GM23338 (cell line): ENCODE data around the gene MBD5. TPM values are rescaled to one million over a fixed set of nuclear protein-coding genes. Genes with fewer than 3 reads are reported as not detected.

Source experiments
- ATAC-seq: fragments of 200-7000 bp; cut with Tn5 transposase; 3 replicates; pipeline ENCODE4 v1.9.1; 2020
- DNase-seq: peaks from one replicate; pipeline ENCODE4 v3.0.0-alpha.2; 2015; ENCODE audit warnings: low spot score
- H2AFZ ChIP-seq: fragments of 200-600 bp; sonication (generic); 2 replicates; pipeline ENCODE4 v1.8.0; 2016; ENCODE audit warnings: antibody characterized with exemption, mild to moderate bottlenecking, moderate library complexity
- H3F3A ChIP-seq: fragments of 200-600 bp; sonication (generic); replicated peaks from 2 replicates; pipeline ENCODE4 v1.8.0; 2017; ENCODE audit warnings: antibody characterized with exemption, mixed run types, low read depth
- H3K27ac ChIP-seq: fragments of 200-600 bp; sonication (generic); 2 replicates; pipeline ENCODE4 v1.6.1; 2016; ENCODE audit warnings: low read depth
- H3K27me3 ChIP-seq: fragments of 200-600 bp; sonication (generic); 2 replicates; pipeline ENCODE4 v1.8.0; 2016; ENCODE audit warnings: mild to moderate bottlenecking, mixed run types, moderate library complexity; ENCODE audit not compliant: insufficient read depth
- H3K36me3 ChIP-seq: fragments of 200-600 bp; sonication (generic); 2 replicates; pipeline ENCODE4 v1.8.0; 2016; ENCODE audit warnings: mild to moderate bottlenecking; ENCODE audit not compliant: insufficient read depth
- H3K4me1 ChIP-seq: fragments of 200-600 bp; sonication (generic); 2 replicates; pipeline ENCODE4 v1.8.0; 2016; ENCODE audit warnings: mild to moderate bottlenecking, moderate library complexity; ENCODE audit not compliant: insufficient read depth
- H3K4me2 ChIP-seq: fragments of 200-600 bp; sonication (generic); 2 replicates; pipeline ENCODE4 v1.7.1; 2017; ENCODE audit warnings: mixed run types
- H3K4me3 ChIP-seq: fragments of 200-600 bp; sonication (generic); 2 replicates; pipeline ENCODE4 v1.6.1; 2016; ENCODE audit warnings: mixed run types
- H3K79me2 ChIP-seq: fragments of 200-600 bp; sonication (generic); replicated peaks from 2 replicates; pipeline ENCODE4 v1.8.0; 2017; ENCODE audit warnings: mild to moderate bottlenecking; ENCODE audit not compliant: insufficient read depth
- H3K9me2 ChIP-seq: fragments of 200-600 bp; sonication (generic); 2 replicates; pipeline ENCODE4 v1.8.0; 2017; ENCODE audit not compliant: insufficient read depth
- H4K20me1 ChIP-seq: fragments of 200-600 bp; sonication (generic); replicated peaks from 2 replicates; pipeline ENCODE4 v1.8.0; 2017; ENCODE audit warnings: mild to moderate bottlenecking; ENCODE audit not compliant: insufficient read depth
- H3K27ac Mint-ChIP-seq: 2 replicates; pipeline ENCODE4 v1.8.0; 2020; ENCODE audit warnings: inconsistent platforms, mild to moderate bottlenecking, moderate library complexity, mixed read lengths
- H3K27me3 Mint-ChIP-seq: 3 replicates; pipeline ENCODE4 v1.8.0; 2022; ENCODE audit warnings: low read depth, mild to moderate bottlenecking, moderate library complexity, mixed read lengths, inconsistent platforms; ENCODE audit not compliant: insufficient read depth, poor library complexity
- H3K36me3 Mint-ChIP-seq: 3 replicates; pipeline ENCODE4 v1.8.0; 2021; ENCODE audit warnings: low read depth, mild to moderate bottlenecking, inconsistent platforms, moderate library complexity, mixed read lengths
- H3K4me1 Mint-ChIP-seq: 3 replicates; pipeline ENCODE4 v1.8.0; 2020; ENCODE audit warnings: mild to moderate bottlenecking, inconsistent platforms, mixed read lengths
- H3K4me3 Mint-ChIP-seq: 3 replicates; pipeline ENCODE4 v1.8.0; 2021; ENCODE audit warnings: moderate library complexity, mild to moderate bottlenecking, inconsistent platforms, mixed read lengths
- H3K9me3 Mint-ChIP-seq: 3 replicates; pipeline ENCODE4 v1.8.0; 2020; ENCODE audit warnings: moderate library complexity, mild to moderate bottlenecking, inconsistent platforms, mixed read lengths
- CREB1 ChIP-seq: fragments of 250-450 bp; sonication (Bioruptor Pico); IDR thresholded peaks from 2 replicates; pipeline ENCODE4 v1.5.0; 2020; ENCODE audit warnings: low read depth, mild to moderate bottlenecking, moderate library complexity
- EZH2 ChIP-seq: fragments of 200-600 bp; sonication (generic); IDR thresholded peaks from one replicate; pipeline ENCODE4 v1.8.0; 2017; ENCODE audit warnings: antibody characterized with exemption, mild to moderate bottlenecking, low read depth; ENCODE audit not compliant: unreplicated experiment
- EZH2phosphoT487 ChIP-seq: fragments of 200-600 bp; sonication (generic); IDR thresholded peaks from one replicate; pipeline ENCODE4 v1.8.1; 2018; ENCODE audit warnings: antibody characterized with exemption; ENCODE audit not compliant: unreplicated experiment
- JUNB ChIP-seq: IDR thresholded peaks from one replicate; pipeline ENCODE4 v1.6.1; 2016; ENCODE audit warnings: antibody characterized with exemption; ENCODE audit not compliant: unreplicated experiment
- NANOG ChIP-seq: IDR thresholded peaks from 2 replicates; pipeline ENCODE4 v1.6.1; 2016; ENCODE audit warnings: antibody characterized with exemption, borderline replicate concordance
- POLR2AphosphoS5 ChIP-seq: IDR thresholded peaks from 2 replicates; pipeline ENCODE4 v1.6.1; 2016; ENCODE audit warnings: antibody characterized with exemption, low read depth
- STAT1 ChIP-seq: IDR thresholded peaks from one replicate; pipeline ENCODE4 v1.6.1; 2016; ENCODE audit warnings: antibody characterized with exemption; ENCODE audit not compliant: unreplicated experiment
- ZNF114 ChIP-seq: fragments of 250-450 bp; sonication (Bioruptor Pico); IDR thresholded peaks from 2 replicates; pipeline ENCODE4 v1.5.0; 2020; ENCODE audit warnings: mild to moderate bottlenecking, moderate library complexity
- ZNF331 ChIP-seq: fragments of 250-450 bp; sonication (Bioruptor Pico); IDR thresholded peaks from 2 replicates; pipeline ENCODE4 v1.5.0; 2020; ENCODE audit warnings: low read depth, mild to moderate bottlenecking, moderate library complexity
- polyA plus RNA-seq: library from polyadenylated mRNA; unstranded; fragments of >200 nt; fragmentation: Nextera tagmentation; extraction: Ambion mirVana; gene quantifications from 2 replicates; pipeline ENCODE4 v1.2.1, GENCODE V29; 2016
- total RNA-seq: library from RNA; depleted of rRNA; stranded (reverse); fragments of >200 nt; shearing (Covaris generic); gene quantifications from 2 replicates; pipeline ENCODE4 v1.2.3, GENCODE V29; 2014
- TF ChIP-seq, protein P1 (sequence below): fragments of 250-450 bp; sonication (Bioruptor Pico); IDR thresholded peaks from 2 replicates; pipeline ENCODE4 v1.5.0; 2020; ENCODE audit warnings: mild to moderate bottlenecking, moderate library complexity
- TF ChIP-seq, protein P2 (sequence below): IDR thresholded peaks from one replicate; pipeline ENCODE4 v1.6.1; 2018; ENCODE audit warnings: antibody characterized with exemption; ENCODE audit not compliant: unreplicated experiment
- TF ChIP-seq, protein P3 (sequence below), 2 experiments: fragments of 200-600 bp in 1 of 2; sonication (generic) in 1 of 2; conservative IDR thresholded peaks; 2 replicates each; pipeline versions ENCODE4 v1.5.1 to v1.6.1; 2016 to 2017; ENCODE audit warnings: antibody characterized with exemption in 2 of 2, low read depth in 2 of 2, mild to moderate bottlenecking in 2 of 2, moderate library complexity in 1 of 2
- TF ChIP-seq, protein P4 (sequence below): IDR thresholded peaks from 2 replicates; pipeline ENCODE4 v1.6.1; 2016; ENCODE audit warnings: antibody characterized with exemption

MBD5 gene
- total and polyA plus RNA-seq, 2 experiments from 2014 or later = 16.2 to 23.1 TPM

DNA sequence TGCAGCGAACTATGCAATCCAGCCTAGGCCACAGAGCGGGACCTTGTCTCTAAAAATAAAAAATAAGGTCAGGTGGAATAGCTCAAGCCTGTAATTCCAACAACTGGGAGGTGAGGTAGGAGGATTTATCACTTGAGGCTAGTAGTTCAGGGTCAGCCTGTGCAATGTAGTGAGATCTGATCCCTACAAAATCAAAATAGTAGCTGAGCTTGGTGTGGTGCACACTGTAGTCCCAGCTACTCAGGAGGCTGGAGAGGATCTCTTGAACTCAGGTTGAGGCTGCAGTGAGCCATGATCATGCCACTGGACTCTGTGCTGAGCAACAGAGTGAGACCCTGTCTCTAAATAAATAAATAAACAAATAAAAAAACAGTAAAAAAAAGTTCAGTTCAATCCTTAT lies 5.7 kb downstream of the MBD5 start:
- H3K4me1 Mint-ChIP-seq = peaks cover 2% of the 10 kb centered on the region
- no peaks in the 10 kb centered on the region for H3K36me3 Mint-ChIP-seq
- no peaks in the 10 kb centered on the region for H3K9me3 Mint-ChIP-seq
- no peak for TF ChIP-seq ZNF114 (CRISPR knock-in tag)
- TF ChIP-seq, protein P1, sequence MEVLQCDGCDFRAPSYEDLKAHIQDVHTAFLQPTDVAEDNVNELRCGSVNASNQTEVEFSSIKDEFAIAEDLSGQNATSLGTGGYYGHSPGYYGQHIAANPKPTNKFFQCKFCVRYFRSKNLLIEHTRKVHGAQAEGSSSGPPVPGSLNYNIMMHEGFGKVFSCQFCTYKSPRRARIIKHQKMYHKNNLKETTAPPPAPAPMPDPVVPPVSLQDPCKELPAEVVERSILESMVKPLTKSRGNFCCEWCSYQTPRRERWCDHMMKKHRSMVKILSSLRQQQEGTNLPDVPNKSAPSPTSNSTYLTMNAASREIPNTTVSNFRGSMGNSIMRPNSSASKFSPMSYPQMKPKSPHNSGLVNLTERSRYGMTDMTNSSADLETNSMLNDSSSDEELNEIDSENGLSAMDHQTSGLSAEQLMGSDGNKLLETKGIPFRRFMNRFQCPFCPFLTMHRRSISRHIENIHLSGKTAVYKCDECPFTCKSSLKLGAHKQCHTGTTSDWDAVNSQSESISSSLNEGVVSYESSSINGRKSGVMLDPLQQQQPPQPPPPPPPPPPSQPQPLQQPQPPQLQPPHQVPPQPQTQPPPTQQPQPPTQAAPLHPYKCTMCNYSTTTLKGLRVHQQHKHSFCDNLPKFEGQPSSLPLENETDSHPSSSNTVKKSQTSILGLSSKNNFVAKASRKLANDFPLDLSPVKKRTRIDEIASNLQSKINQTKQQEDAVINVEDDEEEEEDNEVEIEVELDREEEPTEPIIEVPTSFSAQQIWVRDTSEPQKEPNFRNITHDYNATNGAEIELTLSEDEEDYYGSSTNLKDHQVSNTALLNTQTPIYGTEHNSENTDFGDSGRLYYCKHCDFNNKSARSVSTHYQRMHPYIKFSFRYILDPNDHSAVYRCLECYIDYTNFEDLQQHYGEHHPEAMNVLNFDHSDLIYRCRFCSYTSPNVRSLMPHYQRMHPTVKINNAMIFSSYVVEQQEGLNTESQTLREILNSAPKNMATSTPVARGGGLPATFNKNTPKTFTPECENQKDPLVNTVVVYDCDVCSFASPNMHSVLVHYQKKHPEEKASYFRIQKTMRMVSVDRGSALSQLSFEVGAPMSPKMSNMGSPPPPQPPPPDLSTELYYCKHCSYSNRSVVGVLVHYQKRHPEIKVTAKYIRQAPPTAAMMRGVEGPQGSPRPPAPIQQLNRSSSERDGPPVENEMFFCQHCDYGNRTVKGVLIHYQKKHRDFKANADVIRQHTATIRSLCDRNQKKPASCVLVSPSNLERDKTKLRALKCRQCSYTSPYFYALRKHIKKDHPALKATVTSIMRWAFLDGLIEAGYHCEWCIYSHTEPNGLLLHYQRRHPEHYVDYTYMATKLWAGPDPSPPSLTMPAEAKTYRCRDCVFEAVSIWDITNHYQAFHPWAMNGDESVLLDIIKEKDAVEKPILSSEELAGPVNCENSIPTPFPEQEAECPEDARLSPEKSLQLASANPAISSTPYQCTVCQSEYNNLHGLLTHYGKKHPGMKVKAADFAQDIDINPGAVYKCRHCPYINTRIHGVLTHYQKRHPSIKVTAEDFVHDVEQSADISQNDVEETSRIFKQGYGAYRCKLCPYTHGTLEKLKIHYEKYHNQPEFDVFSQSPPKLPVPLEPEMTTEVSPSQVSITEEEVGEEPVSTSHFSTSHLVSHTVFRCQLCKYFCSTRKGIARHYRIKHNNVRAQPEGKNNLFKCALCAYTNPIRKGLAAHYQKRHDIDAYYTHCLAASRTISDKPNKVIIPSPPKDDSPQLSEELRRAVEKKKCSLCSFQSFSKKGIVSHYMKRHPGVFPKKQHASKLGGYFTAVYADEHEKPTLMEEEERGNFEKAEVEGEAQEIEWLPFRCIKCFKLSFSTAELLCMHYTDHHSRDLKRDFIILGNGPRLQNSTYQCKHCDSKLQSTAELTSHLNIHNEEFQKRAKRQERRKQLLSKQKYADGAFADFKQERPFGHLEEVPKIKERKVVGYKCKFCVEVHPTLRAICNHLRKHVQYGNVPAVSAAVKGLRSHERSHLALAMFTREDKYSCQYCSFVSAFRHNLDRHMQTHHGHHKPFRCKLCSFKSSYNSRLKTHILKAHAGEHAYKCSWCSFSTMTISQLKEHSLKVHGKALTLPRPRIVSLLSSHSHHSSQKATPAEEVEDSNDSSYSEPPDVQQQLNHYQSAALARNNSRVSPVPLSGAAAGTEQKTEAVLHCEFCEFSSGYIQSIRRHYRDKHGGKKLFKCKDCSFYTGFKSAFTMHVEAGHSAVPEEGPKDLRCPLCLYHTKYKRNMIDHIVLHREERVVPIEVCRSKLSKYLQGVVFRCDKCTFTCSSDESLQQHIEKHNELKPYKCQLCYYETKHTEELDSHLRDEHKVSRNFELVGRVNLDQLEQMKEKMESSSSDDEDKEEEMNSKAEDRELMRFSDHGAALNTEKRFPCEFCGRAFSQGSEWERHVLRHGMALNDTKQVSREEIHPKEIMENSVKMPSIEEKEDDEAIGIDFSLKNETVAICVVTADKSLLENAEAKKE (CRISPR knock-in tag) = no peak
- no peak for TF ChIP-seq EZH2phosphoT487
- no peak for TF ChIP-seq ZNF331 (CRISPR knock-in tag)
- no peak for TF ChIP-seq CREB1 (CRISPR knock-in tag)
- no peak for TF ChIP-seq JUNB
- TF ChIP-seq, protein P2, sequence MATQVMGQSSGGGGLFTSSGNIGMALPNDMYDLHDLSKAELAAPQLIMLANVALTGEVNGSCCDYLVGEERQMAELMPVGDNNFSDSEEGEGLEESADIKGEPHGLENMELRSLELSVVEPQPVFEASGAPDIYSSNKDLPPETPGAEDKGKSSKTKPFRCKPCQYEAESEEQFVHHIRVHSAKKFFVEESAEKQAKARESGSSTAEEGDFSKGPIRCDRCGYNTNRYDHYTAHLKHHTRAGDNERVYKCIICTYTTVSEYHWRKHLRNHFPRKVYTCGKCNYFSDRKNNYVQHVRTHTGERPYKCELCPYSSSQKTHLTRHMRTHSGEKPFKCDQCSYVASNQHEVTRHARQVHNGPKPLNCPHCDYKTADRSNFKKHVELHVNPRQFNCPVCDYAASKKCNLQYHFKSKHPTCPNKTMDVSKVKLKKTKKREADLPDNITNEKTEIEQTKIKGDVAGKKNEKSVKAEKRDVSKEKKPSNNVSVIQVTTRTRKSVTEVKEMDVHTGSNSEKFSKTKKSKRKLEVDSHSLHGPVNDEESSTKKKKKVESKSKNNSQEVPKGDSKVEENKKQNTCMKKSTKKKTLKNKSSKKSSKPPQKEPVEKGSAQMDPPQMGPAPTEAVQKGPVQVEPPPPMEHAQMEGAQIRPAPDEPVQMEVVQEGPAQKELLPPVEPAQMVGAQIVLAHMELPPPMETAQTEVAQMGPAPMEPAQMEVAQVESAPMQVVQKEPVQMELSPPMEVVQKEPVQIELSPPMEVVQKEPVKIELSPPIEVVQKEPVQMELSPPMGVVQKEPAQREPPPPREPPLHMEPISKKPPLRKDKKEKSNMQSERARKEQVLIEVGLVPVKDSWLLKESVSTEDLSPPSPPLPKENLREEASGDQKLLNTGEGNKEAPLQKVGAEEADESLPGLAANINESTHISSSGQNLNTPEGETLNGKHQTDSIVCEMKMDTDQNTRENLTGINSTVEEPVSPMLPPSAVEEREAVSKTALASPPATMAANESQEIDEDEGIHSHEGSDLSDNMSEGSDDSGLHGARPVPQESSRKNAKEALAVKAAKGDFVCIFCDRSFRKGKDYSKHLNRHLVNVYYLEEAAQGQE = no peak
- TF ChIP-seq, protein P3, sequence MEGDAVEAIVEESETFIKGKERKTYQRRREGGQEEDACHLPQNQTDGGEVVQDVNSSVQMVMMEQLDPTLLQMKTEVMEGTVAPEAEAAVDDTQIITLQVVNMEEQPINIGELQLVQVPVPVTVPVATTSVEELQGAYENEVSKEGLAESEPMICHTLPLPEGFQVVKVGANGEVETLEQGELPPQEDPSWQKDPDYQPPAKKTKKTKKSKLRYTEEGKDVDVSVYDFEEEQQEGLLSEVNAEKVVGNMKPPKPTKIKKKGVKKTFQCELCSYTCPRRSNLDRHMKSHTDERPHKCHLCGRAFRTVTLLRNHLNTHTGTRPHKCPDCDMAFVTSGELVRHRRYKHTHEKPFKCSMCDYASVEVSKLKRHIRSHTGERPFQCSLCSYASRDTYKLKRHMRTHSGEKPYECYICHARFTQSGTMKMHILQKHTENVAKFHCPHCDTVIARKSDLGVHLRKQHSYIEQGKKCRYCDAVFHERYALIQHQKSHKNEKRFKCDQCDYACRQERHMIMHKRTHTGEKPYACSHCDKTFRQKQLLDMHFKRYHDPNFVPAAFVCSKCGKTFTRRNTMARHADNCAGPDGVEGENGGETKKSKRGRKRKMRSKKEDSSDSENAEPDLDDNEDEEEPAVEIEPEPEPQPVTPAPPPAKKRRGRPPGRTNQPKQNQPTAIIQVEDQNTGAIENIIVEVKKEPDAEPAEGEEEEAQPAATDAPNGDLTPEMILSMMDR (conservative IDR thresholded peaks at IDR 0.05; ENCODE audit: low read depth in 2 of 2) = no peak
- no peak for TF ChIP-seq STAT1
- no peak for TF ChIP-seq EZH2
- no peak for TF ChIP-seq NANOG
- TF ChIP-seq, protein P4, sequence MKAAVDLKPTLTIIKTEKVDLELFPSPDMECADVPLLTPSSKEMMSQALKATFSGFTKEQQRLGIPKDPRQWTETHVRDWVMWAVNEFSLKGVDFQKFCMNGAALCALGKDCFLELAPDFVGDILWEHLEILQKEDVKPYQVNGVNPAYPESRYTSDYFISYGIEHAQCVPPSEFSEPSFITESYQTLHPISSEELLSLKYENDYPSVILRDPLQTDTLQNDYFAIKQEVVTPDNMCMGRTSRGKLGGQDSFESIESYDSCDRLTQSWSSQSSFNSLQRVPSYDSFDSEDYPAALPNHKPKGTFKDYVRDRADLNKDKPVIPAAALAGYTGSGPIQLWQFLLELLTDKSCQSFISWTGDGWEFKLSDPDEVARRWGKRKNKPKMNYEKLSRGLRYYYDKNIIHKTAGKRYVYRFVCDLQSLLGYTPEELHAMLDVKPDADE = no peak
- TF ChIP-seq POLR2AphosphoS5 = no peak
- ATAC-seq (no peak), DNase-seq (no peak)
- H3F3A ChIP-seq = no peaks in the 10 kb centered on the region
- H2AFZ ChIP-seq = no peak overlapping the region
- no peaks in the 10 kb centered on the region for H3K27me3 ChIP-seq
- no peaks in the 10 kb centered on the region for H3K36me3 ChIP-seq
- peaks cover 3% of the 10 kb centered on the region; the same call in 1 of the 2 replicates for H4K20me1 ChIP-seq
- peaks cover 91% of the 10 kb centered on the region for H3K79me2 ChIP-seq
- no peak overlapping the region for H3K4me3 ChIP-seq
- no peak overlapping the region for H3K4me2 ChIP-seq
- H3K4me3 Mint-ChIP-seq = no peak overlapping the region
- H3K27ac ChIP-seq = no peak overlapping the region
- peak overlapping the region; percentile 84; the same call in 1 of the 2 replicates for H3K27ac Mint-ChIP-seq
- H3K27me3 Mint-ChIP-seq = peaks cover 4% of the 10 kb centered on the region
- H3K4me1 ChIP-seq = 0 out of 2 replicates have a peak, but pooled peaks cover 4% of the 10 kb centered on the region
- H3K9me2 ChIP-seq = no peaks in the 10 kb centered on the region
